MM.1S (cell line): ENCODE results near the gene SUCO.

Experiments used
- CTCF ChIP-seq: fragments of 300-600 bp; sonication (generic); IDR thresholded peaks from 2 replicates; pipeline ENCODE4 v1.5.1; 2016; ENCODE audit warnings: antibody characterized with exemption, low read length, mixed read lengths
- EZH2 ChIP-seq: fragments of 300-600 bp; sonication (generic); optimal IDR thresholded peaks from 2 replicates; pipeline ENCODE3; 2017; ENCODE audit warnings: low read depth, mild to moderate bottlenecking, antibody characterized with exemption, low read length, mixed read lengths
- EZH2phosphoT487 ChIP-seq: fragments of 300-600 bp; sonication (generic); IDR thresholded peaks from 2 replicates; pipeline ENCODE4 v1.6.1; 2018; ENCODE audit warnings: antibody characterized with exemption, low read length

GRCh38 chr1:172567720-172568119 is 34.8 kb downstream of the SUCO start:
- no peak for TF ChIP-seq CTCF
- no peak for TF ChIP-seq EZH2phosphoT487
- TF ChIP-seq EZH2: no peak
